Mesendoderm (in vitro differentiated cells): Measurements from ENCODE around the gene CD81.

ENCODE experiments used
- DNase-seq: peaks from one replicate; pipeline ENCODE4 v3.0.0; 2013
- H2AK5ac ChIP-seq: 2 replicates; pipeline ENCODE4 v1.6.1; 2013; ENCODE audit warnings: low read length, inconsistent platforms
- H2BK120ac ChIP-seq: 2 replicates; pipeline ENCODE4 v1.6.1; 2013; ENCODE audit warnings: low read depth, mild to moderate bottlenecking, low read length, moderate library complexity, mixed read lengths
- H2BK15ac ChIP-seq: replicated peaks from 2 replicates; pipeline ENCODE4 v1.6.1; 2013; ENCODE audit warnings: low read depth, mild to moderate bottlenecking, moderate library complexity
- H2BK5ac ChIP-seq: 2 replicates; pipeline ENCODE4 v1.6.1; 2013; ENCODE audit warnings: low read length, inconsistent platforms
- H3K18ac ChIP-seq: 2 replicates; pipeline ENCODE4 v1.6.1; 2013; ENCODE audit warnings: mild to moderate bottlenecking, low read length, mixed read lengths
- H3K23ac ChIP-seq: one replicate; pipeline ENCODE4 v1.6.1; 2013; ENCODE audit warnings: low read length
- H3K27ac ChIP-seq: 2 replicates; pipeline ENCODE4 v1.5.1; 2013; ENCODE audit warnings: low read depth, mild to moderate bottlenecking, inconsistent platforms, low read length, moderate library complexity
- H3K27me3 ChIP-seq: 2 replicates; pipeline ENCODE4 v1.6.1; 2013; ENCODE audit warnings: low read length, control low read depth, mild to moderate bottlenecking, inconsistent platforms; ENCODE audit not compliant: insufficient read depth, poor library complexity
- H3K36me3 ChIP-seq: 2 replicates; pipeline ENCODE4 v1.6.1; 2013; ENCODE audit warnings: low read length, inconsistent platforms; ENCODE audit not compliant: control insufficient read depth, insufficient read depth
- H3K4ac ChIP-seq: one replicate; pipeline ENCODE4 v1.6.1; 2013; ENCODE audit warnings: low read depth, mild to moderate bottlenecking, low read length, moderate library complexity
- H3K4me1 ChIP-seq: 2 replicates; pipeline ENCODE4 v1.6.1; 2013; ENCODE audit warnings: low read depth, low read length, inconsistent platforms; ENCODE audit not compliant: control insufficient read depth
- H3K4me2 ChIP-seq: 2 replicates; pipeline ENCODE4 v1.6.1; 2013; ENCODE audit warnings: low read length
- H3K4me3 ChIP-seq: 2 replicates; pipeline ENCODE4 v1.5.1; 2013; ENCODE audit warnings: mild to moderate bottlenecking, low read length
- H3K56ac ChIP-seq: one replicate; pipeline ENCODE4 v1.6.1; 2013; ENCODE audit warnings: low read length
- H3K79me1 ChIP-seq: 2 replicates; pipeline ENCODE4 v1.6.1; 2013; ENCODE audit warnings: low read length, inconsistent platforms
- H3K79me2 ChIP-seq: 2 replicates; pipeline ENCODE4 v1.6.1; 2013; ENCODE audit warnings: mild to moderate bottlenecking, low read length; ENCODE audit not compliant: control insufficient read depth, insufficient read depth
- H3K9ac ChIP-seq: 2 replicates; pipeline ENCODE4 v1.6.1; 2013; ENCODE audit warnings: low read length, inconsistent platforms
- H4K5ac ChIP-seq: one replicate; pipeline ENCODE4 v1.6.1; 2013; ENCODE audit warnings: low read length
- H4K8ac ChIP-seq: one replicate; pipeline ENCODE4 v1.6.1; 2013; ENCODE audit warnings: low read depth, mild to moderate bottlenecking, control low read depth, low read length, moderate library complexity
- WGBS: extraction: QIAGEN DNeasy Blood & Tissue Kit; methylation state at CpG from one replicate; pipeline ENCODE4 v1.1.7; 2013; ENCODE audit warnings: low lambda C conversion rate, missing lambda C conversion rate; ENCODE audit not compliant: insufficient coverage; ENCODE audit errors: extremely low coverage; 5-methylcytosine and 5-hydroxymethylcytosine counted together

CD81 gene

DNA sequence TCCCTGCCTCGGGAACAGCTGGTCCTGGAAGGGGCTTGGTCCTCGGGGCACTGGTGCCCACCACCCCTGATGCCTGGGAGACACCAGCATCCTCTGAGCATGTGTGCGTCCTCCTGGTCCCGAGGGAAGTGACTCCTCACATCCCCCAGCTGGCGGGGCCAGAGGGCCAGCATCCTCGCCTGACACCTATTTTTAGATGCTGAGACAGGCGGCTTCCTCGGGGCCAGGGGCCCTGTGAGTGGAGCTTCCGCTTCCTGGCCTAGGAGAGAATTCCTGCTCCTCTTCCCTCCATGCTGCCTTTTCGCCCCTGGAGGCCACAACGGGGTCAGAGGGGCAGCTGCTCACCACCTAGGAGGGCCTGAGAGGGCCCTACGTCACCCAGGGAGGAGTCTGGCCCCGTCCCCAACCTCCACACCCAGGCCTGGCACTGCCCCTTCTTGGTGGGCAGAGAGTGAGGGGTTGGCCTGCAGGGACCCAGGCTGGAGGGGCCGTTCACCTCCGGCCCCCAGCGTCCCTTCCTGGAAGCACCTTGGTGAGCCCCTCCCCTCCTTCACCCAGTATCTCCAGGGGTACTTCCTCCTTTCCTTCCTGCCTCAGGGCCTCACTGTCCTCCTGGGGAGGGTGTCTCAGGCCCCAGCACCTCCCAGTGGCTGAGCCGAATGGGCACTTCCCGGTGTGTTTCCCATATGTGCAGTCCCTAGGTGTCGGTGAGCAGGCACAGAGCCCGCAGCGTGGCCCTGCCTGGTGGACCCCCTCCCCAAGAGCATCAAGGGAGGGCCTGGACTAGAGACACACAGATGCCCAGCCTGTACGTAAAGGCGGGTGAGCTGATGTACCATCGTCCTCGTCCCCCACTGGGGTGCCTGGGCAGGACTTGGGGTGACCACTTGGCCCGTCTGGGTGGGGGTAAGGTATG, 6.1 kb downstream of the CD81 start:
- H3K23ac ChIP-seq = no peak overlapping the region
- no peak overlapping the region for H4K5ac ChIP-seq
- no peak overlapping the region for H3K4me2 ChIP-seq
- H2BK5ac ChIP-seq = no peak overlapping the region
- peaks cover 93% of the 10 kb centered on the region for H3K79me2 ChIP-seq
- H3K36me3 ChIP-seq = no peaks in the 10 kb centered on the region
- WGBS = no CpG with 5 or more reads among the region's 26 CpGs
- no peak overlapping the region for H3K9ac ChIP-seq
- no peaks in the 10 kb centered on the region for H3K27me3 ChIP-seq
- H2BK120ac ChIP-seq = no peak overlapping the region
- no peak overlapping the region for H3K4ac ChIP-seq
- H2AK5ac ChIP-seq = no peak overlapping the region
- H4K8ac ChIP-seq = no peak overlapping the region
- peak; percentile 53 for DNase-seq
- H3K4me1 ChIP-seq = peaks cover 2% of the 10 kb centered on the region
- H3K79me1 ChIP-seq = peaks cover 28% of the 10 kb centered on the region
- no peak overlapping the region for H3K18ac ChIP-seq
- no peak overlapping the region for H3K56ac ChIP-seq
- peak overlapping the region; percentile 14 for H3K27ac ChIP-seq
- no peak overlapping the region for H2BK15ac ChIP-seq
- H3K4me3 ChIP-seq = no peak overlapping the region

DNA sequence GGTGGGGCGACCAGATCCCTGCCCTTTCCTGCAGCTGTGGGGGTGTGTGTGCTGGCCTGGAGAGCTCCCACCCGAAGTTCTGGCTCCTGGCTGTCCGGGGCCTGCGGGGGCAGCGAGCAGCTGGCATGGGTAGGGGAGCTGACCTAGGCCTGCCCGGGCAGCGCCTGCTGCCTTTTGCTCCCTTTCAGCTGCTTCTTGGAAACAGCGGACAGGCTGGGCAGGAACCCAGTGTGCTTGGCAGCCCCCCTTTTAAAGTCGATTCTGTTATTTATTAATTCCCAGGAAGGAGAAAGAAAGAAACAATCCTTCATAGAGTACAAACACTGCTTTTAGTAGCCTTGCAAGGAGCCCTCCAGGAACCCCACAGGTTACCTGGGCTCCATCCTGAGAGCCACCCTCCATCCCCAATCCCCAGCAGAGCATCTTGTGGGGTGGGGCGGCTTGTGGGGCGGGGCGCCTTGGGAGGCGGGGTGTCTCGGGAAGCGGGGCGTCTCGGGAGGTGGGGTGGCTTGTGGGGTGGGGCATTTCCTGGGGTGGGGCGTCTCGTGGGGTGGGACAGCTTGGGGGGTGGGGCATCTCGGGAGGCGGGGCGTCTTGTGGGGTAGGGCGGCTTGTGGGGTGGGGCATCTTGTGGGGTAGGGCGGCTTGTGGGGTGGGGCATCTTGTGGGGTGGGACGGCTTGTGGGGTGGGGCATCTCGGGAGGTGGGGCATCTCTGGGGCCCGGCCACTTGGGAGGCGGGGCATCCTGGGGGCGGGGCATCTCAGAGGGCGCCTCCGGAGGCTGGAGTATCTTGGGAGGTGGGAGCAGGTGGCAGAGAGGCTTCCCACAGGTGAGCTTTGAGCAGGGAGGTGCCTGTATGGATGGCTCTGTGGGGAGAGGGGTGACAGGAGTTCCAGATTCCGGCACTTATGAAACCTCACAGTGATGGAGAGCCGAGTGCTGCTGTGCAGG, 7.0 kb downstream of the CD81 start:
- no peak overlapping the region for H2AK5ac ChIP-seq
- H3K4me2 ChIP-seq = no peak overlapping the region
- H3K4me1 ChIP-seq = peaks cover 2% of the 10 kb centered on the region
- no peaks in the 10 kb centered on the region for H3K36me3 ChIP-seq
- DNase-seq = no peak
- H3K18ac ChIP-seq = no peak overlapping the region
- peaks cover 33% of the 10 kb centered on the region for H3K79me1 ChIP-seq
- H3K4me3 ChIP-seq = no peak overlapping the region
- H3K79me2 ChIP-seq = peaks cover 93% of the 10 kb centered on the region
- no peak overlapping the region for H3K56ac ChIP-seq
- no peak overlapping the region for H4K5ac ChIP-seq
- no peak overlapping the region for H3K27ac ChIP-seq
- no peak overlapping the region for H4K8ac ChIP-seq
- H2BK5ac ChIP-seq = no peak overlapping the region
- H2BK120ac ChIP-seq = no peak overlapping the region
- no peaks in the 10 kb centered on the region for H3K27me3 ChIP-seq
- H3K4ac ChIP-seq = no peak overlapping the region
- no peak overlapping the region for H2BK15ac ChIP-seq
- no peak overlapping the region for H3K9ac ChIP-seq
- no peak overlapping the region for H3K23ac ChIP-seq
- WGBS = no CpG with 5 or more reads among the region's 33 CpGs

DNA sequence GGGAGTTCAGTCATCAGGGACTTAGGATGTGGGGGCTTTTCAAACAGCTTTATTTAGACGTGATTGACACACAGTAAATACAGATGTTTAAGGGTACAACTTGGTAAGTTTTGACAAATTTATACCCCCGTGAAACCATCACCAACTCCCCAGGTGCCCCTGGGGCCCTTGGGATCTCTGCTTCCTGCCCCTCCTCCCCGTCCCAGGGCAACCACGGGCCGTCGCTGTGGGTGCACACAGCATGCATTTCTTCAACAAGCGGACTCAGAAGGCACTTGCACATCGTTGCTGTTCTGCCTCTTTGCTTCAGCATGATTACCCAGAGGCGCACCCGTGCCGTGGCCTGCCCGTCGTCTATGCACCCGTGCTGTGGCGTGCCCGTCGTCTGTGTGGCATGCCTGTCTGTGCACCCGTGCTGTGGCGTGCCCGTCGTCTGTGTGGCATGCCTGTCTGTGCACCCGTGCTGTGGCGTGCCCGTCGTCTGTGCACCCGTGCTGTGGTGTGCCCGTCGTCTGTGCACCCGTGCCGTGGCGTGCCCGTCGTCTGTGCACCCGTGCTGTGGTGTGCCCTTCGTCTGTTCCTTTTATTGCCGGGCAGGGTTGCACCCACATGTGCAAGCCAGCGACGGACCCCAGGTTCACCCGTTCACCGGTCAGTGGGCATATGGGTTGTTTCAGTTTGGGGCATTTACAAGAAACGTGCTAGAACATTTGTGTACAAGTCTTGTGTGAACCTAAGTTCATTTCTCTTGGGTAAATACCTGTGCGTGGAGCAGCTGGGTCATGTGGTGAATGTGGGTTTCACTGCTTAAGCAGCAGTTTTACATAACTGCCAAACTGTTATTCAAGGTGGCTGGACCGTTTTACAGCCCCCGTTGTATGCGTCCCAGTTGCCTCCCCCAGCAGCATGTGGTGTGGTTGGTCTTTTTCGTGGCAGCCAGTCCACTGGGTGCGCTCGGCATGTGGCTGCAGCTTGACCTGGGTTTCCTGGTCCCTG, 8.3 kb downstream of the CD81 start:
- peaks cover 32% of the 10 kb centered on the region for H3K79me1 ChIP-seq
- H3K4me3 ChIP-seq = no peak overlapping the region
- no peak overlapping the region for H3K4ac ChIP-seq
- no peak overlapping the region for H3K9ac ChIP-seq
- H3K4me2 ChIP-seq = no peak overlapping the region
- H3K18ac ChIP-seq = no peak overlapping the region
- H3K56ac ChIP-seq = no peak overlapping the region
- no peak overlapping the region for H2AK5ac ChIP-seq
- WGBS = no CpG with 5 or more reads among the region's 48 CpGs
- no peak overlapping the region for H4K5ac ChIP-seq
- no peak overlapping the region for H4K8ac ChIP-seq
- H3K27ac ChIP-seq = no peak overlapping the region
- peaks cover 95% of the 10 kb centered on the region for H3K79me2 ChIP-seq
- H3K27me3 ChIP-seq = no peaks in the 10 kb centered on the region
- H2BK15ac ChIP-seq = no peak overlapping the region
- DNase-seq = no peak
- H2BK120ac ChIP-seq = no peak overlapping the region
- H2BK5ac ChIP-seq = no peak overlapping the region
- peaks cover 3% of the 10 kb centered on the region for H3K4me1 ChIP-seq
- H3K36me3 ChIP-seq = no peaks in the 10 kb centered on the region
- H3K23ac ChIP-seq = no peak overlapping the region

DNA sequence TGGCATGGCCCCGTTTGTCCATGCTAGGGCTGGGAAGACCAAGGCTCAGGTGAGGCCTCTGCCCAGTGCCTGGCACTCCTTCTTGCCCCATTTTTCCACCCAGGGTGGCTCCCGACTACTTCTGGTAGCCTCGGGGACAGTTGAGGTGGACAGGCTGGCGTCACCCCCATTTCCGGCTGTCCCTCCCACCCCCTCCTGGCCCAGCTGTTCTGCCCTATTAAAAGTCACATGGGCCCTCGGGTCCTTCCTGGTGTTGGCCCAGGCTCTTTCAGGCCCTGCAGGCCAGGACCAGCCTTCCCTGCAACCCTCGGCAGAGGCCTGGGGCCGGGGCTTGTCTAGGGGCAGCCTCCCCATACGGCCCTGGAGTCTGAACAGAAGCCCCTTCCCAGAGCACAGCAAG, 9.5 kb downstream of the CD81 start:
- H3K4me2 ChIP-seq = no peak overlapping the region
- H2BK120ac ChIP-seq = no peak overlapping the region
- no peak for DNase-seq
- no peak overlapping the region for H3K4me3 ChIP-seq
- H3K56ac ChIP-seq = no peak overlapping the region
- H3K18ac ChIP-seq = no peak overlapping the region
- H2BK15ac ChIP-seq = no peak overlapping the region
- peaks cover 93% of the 10 kb centered on the region for H3K79me2 ChIP-seq
- H4K8ac ChIP-seq = no peak overlapping the region
- peaks cover 30% of the 10 kb centered on the region for H3K79me1 ChIP-seq
- H3K27me3 ChIP-seq = no peaks in the 10 kb centered on the region
- no CpG with 5 or more reads among the region's 9 CpGs for WGBS
- no peak overlapping the region for H2BK5ac ChIP-seq
- H3K27ac ChIP-seq = no peak overlapping the region
- no peak overlapping the region for H4K5ac ChIP-seq
- H3K4ac ChIP-seq = no peak overlapping the region
- peaks cover 3% of the 10 kb centered on the region for H3K4me1 ChIP-seq
- H3K36me3 ChIP-seq = no peaks in the 10 kb centered on the region
- no peak overlapping the region for H3K23ac ChIP-seq
- H2AK5ac ChIP-seq = no peak overlapping the region
- no peak overlapping the region for H3K9ac ChIP-seq

DNA sequence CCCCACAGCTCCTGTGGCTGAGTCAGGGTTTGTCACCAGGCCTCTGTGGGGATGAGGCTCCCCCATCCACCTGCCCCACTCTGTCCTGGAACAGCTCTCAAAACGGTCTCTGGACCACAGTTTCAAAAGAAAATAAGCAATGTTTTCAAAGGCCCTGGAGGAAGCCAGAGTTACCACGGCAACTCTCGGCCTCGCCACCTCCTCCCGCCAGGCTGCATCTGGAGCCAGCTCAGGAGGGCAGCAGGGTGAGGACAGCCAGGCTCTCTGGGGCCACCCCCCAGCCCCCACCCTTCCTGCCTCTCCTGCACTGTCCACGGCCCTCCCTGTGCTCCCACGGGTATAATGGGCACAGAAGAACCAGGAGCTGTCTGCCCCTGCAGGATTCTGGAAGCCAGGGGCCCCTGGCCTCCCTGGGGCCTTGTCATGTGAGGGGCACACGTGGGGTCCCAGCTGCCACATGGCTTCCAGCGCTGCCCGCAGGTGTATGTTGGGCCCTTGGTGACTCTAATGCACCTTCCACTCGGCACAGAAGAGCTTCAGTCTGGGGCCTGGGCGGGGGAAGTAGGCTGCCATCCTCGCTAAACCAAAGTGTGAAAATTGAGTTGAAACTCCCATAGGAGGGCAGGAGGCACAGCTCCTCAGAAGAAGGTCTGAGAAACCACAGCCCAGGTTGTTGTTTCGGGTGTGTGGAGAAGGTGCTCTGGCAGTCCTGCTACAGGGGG, 10.3 kb downstream of the CD81 start:
- Histone ChIP-seq H3K18ac (no peak overlapping the region), H3K56ac (no peak overlapping the region), H3K27me3 (no peaks in the 10 kb centered on the region), H4K5ac (no peak overlapping the region), H3K9ac (no peak overlapping the region), H3K4me1 (peaks cover 3% of the 10 kb centered on the region), H2BK120ac (no peak overlapping the region), H2AK5ac (no peak overlapping the region), H2BK5ac (no peak overlapping the region), H3K79me2 (peaks cover 85% of the 10 kb centered on the region), H3K23ac (no peak overlapping the region), H3K4ac (no peak overlapping the region), H3K36me3 (no peaks in the 10 kb centered on the region), H3K79me1 (peaks cover 31% of the 10 kb centered on the region), H2BK15ac (no peak overlapping the region), H3K4me3 (no peak overlapping the region), H4K8ac (no peak overlapping the region), H3K4me2 (no peak overlapping the region), H3K27ac (no peak overlapping the region)
- WGBS = no CpG with 5 or more reads among the region's 14 CpGs
- no peak for DNase-seq
